Suprapubic skin (tissue), 3 donors: Measurements from ENCODE around the gene C17orf107.

Experiments used
- CTCF ChIP-seq, 2 donors: fragments of 200-600 bp in 1 of 2; fragments of 450-650 bp in 1 of 2; sonication (generic) in 1 of 2; IDR thresholded peaks; one replicate each; pipeline ENCODE4 v1.5.1; 2016 to 2019; ENCODE audit warnings: antibody characterized with exemption in 2 of 2, mild to moderate bottlenecking in 1 of 2, moderate library complexity in 1 of 2
- EP300 ChIP-seq: sonication (generic); formaldehyde crosslinking; IDR thresholded peaks from one replicate; pipeline ENCODE4 v1.6.1; 2017; ENCODE audit warnings: antibody characterized with exemption
- POLR2A ChIP-seq, 2 donors: fragments of 450-650 bp; IDR thresholded peaks; one replicate each; pipeline ENCODE4 v1.6.1; 2017; ENCODE audit warnings: antibody characterized with exemption in 2 of 2, mild to moderate bottlenecking in 2 of 2, moderate library complexity in 2 of 2

- TF ChIP-seq CTCF (IDR thresholded peaks at IDR 0.05) (no peak), POLR2A (IDR thresholded peaks at IDR 0.05) (no peak), EP300 (no peak)
Measured at GRCh38 chr17:4879601-4880000, 19.7 kb upstream of the C17orf107 start.
